Activated T-cell treated with anti-CD3 and anti-CD28 coated beads, Interleukin-2, amount 50 U/mL, for 48 hours (primary cell): ENCODE data around the gene SUN2.
A peak's percentile ranks its signal among the peaks of the same experiment; 100 is the strongest.

Experiments used
- DNase-seq, 2 experiments: peaks; one replicate each; pipeline ENCODE4 v3.0.0-alpha.2; 2020

The SUN2 gene

DNA sequence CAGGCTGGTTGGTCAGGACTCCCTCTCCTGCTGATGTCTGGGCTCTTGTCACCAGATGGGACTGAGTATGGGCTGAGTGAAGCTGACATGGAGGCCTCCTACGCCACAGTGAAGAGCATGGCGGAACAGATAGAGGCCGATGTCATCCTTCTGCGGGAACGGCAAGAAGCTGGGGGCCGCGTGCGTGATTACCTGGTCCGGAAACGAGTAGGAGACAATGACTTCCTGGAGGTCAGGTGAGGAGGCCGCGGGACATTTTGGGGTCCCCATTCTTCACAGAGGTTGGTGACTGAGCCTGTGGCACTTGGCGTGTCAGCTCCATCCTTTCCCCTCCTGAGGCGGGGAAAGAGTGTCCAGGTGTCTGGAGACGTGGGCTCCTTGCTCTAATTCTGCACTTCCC, 39.9 kb downstream of the SUN2 start:
- DNase-seq, result no peak

DNA sequence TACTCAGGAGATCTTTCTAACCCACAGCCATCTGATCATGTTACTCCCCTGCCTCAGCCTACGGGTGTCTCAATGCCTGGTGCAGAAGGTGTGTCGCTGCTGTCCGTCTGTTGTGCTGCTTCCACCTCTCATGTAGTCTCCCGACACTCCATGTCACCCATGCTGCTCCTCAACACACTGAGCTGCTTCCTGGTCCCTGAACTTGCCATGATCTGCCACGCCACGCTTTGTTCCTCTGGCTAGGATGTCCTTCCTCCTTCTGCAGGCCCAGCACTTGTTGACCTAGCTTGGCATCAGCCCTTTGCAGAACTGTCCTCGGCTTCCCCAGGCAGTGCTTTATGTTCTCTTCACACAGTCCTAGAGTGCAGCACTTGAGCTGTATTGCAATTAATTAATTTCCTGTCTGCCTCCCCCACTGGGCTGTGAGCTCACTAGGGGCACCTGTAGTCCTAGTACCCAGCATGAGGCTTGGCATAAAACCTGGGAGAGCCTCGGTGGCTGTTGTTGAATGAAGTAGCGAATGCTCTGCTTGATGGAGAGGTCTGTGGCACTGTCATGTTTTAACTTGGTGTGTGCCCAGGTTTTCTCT, 40.5 kb downstream of the SUN2 start:
- no peak for DNase-seq

DNA sequence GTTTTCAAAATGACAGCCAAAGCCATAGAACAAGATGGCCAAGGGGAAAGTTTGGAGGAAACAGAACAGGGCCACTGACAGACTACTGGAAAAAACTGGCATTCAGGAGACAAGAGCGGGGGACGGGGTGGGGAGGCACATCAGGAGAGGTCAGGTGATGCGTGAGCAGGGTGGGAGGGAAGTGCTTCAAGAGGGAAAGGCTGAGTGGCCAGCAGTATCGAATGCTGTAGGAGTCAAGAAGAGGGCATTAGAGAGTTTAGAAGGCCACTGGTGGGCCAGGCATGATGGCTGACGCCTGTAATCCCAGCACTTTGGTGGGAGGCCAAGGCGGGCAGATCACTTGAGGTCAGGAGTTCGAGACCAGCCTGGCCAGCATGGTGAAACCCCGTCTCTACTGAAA, 41.9 kb downstream of the SUN2 start:
- no peak for DNase-seq

DNA sequence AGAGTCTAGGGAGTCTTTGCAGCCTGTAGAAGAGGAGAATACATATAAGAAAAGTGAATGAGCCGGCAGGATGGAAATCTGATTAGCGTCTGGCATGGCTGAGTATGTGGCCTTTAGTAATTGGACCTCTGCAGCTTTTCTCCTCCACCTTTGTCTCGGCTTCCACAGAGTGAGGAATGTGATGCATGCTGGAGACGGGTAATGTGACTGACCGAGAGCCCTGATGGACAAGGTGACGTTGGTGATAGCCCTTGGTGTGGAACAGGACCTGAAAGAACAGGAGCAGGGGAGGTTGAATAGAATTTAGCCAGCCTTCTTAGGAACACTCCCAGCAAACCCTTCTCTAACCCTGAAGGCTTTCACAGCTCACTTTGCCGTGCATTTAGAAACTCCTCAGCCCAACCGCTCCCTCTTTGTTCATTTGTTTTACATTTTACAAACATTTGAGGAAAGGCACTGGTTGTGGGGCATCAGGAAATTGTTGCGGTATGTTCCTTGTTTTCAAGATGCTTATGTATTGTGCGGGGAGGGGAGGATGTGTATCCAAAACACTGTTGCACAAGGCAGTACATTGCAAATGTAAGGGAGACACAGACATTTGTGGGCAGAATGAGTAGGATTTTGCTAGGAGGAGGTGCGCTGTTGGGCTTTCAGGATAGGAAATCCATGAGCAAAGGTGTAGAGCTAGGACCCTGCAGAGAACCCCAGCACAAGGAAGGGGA, 43.2 kb downstream of the SUN2 start:
- DNase-seq, result no peak

DNA sequence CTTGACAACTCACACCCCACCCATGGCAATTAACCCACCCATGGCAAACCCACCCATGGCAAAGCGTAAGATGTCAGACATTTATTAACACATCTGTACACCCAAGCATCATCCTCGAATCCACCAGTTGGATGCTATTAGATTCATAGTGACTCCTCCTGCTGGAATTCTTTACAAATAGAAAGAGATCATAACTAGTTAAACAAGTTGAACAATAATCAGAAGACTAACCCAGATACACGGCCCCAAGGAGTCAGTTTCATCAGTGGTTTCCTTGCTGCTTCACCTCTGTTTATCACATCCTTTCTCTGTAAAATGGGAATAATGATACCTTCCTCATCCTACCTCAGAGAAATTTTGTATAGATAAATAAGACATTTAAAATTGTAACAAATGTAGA, 44.9 kb downstream of the SUN2 start:
- no peak for DNase-seq

DNA sequence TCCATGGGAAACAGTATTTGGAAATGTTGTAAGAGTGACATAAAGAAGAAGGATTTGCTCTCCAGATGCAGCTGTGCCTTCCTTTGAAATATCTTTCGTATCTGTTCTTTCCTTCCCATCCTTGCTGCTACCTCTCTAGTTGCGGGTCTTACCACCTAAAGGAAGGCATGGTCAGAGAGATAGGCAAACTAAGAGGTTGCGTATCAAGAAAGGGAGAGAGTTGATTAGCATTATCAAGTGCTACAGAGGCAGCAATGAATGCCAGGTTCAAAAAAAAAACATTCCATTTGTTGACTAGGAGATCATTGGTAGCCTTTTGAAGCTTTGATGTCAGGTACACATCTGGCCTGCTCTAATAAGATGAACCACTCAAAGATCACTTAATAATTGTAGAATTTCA, 45.4 kb downstream of the SUN2 start:
- no peak for DNase-seq

DNA sequence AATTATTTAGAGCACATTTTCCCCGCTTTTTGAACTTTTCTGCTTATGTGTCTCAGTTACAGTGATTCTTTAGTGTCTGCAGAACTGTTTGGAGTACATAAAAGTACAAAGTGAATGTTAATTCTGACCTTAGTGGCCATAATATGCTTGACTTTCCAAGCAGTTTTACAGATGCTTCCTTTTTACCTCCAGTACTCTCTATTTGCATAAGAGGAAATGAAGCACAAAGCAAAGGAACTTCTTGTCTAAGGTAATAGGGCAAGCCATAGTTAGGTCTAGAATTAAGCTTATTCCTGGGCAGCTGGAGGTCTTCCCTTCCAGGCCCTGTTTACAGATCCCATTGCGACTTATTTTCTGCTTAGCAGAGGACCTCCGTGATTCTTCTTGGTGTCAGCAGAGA, 46.5 kb downstream of the SUN2 start:
- DNase-seq, result no peak

DNA sequence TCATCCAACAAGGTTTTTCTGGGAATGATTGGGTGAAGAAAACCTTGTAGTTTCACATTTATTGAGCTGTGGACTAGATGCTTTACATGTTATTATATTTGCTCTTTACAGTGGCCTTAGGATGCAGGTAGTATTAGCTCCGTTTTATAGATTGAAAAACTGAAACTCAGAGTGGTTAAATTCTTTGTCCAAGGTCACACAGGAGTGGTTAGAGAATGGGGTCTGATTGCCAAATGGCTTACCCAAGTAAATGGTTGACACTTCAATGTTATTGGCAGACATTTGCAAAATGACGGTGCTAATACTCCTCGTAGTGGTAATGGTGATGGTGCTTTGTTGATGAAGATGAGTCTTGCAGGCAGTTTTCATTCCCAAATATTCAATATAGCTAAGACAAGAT, 47.8 kb downstream of the SUN2 start:
- no peak for DNase-seq

DNA sequence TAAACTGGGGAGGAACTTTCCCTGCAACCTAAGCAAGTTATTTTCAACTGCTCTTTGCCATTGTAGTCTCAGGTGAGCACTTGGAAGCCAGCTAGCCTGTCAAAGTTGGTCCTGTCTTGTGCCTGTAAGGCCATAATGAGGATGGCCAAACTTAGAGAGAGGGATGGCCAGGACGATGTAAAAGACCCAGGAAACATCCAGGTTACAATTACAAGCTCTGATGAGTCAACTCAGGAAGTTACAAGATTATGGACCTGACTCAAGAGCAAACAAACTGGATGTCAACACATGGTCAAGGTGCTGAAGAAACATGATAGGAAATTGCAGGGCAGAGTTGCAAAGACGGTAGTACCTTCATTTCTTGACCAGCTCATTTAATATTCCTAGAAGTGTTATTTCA, 48.5 kb downstream of the SUN2 start:
- DNase-seq, result no peak

DNA sequence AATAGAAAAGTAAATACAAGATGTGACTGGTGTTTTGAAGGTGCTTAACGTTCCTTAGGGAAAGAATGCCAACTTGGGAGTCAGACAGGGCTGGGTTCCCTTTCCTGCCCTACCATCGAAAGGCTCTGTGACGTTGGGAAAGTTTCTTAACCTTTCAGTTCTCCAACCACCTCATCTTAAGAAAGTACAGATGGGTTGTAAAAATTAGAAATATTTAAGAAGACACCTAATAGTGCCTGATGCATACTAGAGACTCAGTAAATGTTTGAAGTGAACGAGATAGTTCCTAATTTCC, 49.0 kb downstream of the SUN2 start:
- DNase-seq, result no peak

DNA sequence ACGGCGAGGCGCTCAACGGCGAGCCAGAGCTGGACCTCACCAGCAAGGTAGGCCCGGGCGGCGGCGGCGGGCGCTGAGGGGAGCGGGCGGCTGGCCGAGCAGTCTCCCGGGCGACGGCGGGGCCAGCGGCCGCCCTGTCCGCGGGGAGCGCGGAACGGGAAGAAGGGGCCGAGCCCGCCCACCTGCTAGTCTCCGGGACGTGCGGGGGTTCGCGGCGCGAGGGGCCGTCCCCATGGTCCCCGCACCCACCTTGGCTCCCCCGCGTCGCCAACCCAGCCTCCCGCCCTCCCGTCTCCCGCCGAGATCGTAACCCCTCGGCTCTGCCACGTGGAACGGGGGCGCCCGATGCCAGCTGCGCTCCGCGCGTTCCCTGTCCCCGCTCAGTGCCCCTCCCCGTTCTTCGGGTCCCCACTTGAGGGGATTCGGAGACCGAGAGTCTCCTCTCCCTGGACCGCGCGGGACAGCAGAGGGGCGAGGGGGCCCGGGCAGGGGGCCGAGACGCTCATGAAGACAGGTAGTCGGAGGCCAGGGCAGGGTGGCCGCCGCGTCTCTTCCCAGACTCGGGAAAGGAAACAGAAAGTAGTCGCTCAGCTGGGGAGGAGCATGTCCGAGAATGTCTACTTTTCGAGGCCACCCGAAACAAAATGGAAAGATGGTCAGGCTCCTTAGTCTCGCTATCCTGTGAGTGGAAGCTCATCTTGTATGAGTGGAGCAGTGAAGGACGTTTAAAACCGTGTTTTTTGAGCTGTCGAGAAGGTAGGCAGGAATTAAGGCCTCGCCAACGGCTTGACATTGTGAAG, 49.5 kb downstream of the SUN2 start:
- peak; percentile 52 to 62 for DNase-seq

DNA sequence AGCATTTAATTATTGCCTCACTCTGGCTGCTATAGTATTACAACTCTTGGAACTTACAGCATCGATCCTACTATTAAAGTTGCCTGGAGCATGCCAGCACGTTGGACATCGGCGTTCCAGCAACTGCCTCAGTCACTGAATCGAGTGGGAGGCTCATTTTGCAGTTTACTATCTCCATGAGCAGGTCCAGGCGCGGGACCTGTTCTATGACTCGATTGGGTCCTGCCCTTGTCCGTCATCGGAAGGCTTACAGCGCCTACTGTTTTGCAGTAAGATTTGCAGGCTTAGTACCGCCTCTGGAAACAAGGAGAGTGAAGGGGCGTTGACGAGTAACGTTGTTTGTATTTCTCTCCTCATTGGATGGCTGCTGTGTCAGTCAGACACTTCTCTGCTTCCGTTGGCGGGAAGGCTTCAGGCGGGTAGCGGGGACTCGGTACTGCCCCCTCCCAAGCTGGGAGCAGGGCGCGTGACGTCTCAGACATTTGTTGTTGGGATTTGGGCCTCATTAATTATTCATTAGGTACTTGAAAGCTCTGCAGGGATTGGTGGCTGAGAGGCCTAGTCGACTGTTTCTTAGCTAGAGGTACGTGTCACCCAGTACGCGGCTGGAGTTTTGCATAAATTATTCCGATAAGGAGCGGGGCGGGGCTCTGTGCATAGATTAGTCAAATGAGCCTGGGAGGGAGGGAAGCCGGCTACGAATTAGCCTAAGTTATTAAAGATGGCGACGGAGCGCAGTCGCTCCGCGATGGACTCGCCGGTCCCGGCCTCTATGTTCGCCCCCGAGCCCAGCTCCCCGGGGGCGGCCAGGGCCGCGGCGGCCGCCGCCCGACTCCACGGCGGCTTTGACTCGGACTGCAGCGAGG, 50.3 kb downstream of the SUN2 start, which contains the start of gene GTPBP1:
TSS of gene GTPBP1 (plus strand) at position 710 of the 866 bp plus-strand sequence. CDS start at position 722, 12 bp downstream.
- DNase-seq, result peak; percentile 94 to 96

DNA sequence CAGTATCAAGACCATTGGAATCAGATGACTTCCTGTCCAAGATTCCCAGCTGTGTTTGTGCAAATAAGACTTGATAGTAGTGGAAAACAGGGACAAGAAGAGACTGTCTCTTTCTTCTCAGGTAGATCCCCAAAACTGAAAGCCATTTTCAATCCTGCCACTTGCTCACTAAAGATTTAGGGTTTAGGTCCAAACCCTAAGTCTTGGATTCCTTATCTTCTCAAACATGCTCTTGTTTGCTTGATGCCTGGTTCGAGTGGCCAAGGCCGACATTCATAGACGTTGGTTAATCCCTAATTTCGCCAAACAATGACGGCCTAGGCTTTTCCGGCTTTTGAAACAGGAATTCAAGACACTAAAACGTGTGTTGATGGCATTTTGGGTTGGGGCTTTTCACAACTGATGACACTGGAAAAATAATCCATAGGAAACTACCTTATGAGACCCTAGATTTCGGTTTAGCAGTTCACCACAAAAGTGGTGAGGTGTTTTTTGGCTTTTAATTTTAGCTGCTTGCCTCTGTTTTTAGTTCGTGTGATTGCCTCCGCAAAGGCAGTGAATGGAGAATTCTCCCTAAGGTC, 51.1 kb downstream of the SUN2 start:
- no peak for DNase-seq

DNA sequence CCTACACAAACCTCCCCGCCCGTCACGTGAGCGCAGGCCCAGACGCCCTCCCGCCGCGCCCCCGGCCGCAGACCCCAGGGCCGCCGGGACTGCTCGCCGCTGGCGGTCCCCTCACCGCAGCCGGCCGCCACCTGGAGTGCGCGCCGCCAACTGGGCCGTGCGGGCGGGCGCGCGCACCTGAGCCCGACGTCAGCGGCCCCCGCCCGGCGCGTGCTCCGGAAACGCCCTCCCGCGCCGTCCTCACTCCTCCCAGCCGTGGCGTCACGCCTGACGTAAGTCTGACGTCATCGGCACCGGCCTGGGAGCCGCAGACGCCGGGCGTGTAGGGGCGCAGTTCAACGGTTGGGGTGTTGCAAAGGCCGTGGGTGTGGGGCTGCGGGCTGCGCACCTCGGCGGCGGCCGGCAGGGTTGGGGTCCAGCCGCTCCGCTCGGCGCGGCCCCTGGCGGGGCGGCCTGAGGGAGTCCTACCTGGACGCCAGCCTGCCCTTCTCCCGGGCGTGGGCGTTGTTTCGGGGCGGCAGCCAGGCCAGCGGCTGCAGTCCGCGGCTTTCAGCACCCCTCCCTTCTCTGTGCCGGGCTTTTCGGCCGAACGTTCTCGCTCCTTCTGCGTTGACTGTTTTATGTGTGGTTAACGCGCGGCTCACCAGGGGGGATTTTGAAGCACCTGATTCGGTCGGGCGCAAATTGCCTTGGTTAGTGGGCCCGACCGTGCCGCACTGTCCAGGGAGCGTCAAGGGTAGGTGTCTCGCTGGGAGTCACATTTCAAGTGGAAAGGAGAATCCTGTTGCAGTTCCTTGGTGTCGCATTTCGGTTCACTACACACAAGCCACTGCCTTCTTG, 54.8 kb downstream of the SUN2 start, which contains the start of gene JOSD1:
TSS of gene JOSD1 (minus strand) at position 155 of the 840 bp plus-strand sequence. CDS start 956 bp downstream, outside the sequence.
- peak; percentile 98 to 99 for DNase-seq

DNA sequence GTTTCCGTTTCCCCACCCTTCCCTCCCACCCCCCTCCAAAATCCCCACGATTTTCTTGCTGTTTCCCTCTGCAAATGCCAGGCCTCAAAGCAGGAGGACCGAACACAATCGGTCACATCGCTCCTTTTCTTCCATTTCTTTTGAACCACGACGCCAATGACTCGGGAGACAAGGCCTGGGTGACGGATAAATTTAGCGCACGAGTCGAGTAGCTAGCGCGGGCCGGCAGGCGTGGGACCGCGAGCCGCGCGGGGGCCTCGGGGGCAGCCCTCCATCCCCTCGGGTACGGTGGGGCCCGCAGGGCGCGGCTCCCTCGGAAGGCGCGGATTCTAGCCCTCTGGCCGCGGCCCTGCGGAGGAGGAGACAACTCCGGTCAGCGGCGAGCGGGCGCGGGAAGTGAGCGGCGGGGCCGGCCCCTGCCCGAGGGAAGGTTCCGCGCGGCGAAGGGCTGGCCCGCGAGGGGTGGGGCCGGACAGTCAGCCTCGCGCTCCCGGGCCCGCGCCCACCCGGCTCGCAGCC, 55.5 kb downstream of the SUN2 start:
- peak in 1 of 2 experiments; percentile 72 for DNase-seq

DNA sequence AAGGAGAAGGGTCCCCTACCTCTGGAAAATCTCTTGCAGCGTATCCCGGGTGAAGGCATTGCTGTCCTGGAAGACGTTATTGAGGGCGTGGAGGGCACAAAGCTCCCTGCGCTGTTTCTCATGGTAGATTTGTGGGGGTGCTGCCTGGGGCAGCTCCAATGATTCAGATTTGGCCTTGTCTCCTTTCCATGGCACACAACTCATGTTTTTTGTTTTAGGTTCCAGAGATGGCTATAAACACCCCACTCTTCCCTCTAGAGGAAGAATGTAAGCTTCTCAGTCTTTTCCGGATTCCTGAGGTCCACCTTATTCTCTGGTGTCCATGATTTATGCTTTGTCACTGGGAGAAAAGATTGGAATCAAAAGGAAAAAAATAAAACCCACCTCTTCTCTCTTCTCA, 56.0 kb downstream of the SUN2 start:
- DNase-seq, result no peak

DNA sequence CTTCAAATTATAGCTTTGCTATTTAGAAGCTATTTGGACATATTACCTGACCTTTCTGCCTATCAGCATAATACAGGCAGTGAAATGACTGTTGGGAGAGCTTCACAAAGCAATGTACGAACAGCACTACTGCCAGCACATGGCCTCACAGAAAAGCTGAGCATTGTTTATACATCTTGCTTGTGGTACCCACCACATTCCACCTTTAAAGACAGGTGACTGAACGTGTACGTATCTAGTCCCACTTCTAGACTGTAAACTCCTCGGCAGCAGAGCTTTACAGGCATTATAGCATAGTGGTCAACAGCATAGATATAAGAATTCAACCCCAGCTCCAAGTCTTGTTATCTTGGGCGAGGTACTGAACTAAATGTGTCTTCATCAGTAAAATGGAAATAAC, 56.7 kb downstream of the SUN2 start:
- DNase-seq, result no peak

DNA sequence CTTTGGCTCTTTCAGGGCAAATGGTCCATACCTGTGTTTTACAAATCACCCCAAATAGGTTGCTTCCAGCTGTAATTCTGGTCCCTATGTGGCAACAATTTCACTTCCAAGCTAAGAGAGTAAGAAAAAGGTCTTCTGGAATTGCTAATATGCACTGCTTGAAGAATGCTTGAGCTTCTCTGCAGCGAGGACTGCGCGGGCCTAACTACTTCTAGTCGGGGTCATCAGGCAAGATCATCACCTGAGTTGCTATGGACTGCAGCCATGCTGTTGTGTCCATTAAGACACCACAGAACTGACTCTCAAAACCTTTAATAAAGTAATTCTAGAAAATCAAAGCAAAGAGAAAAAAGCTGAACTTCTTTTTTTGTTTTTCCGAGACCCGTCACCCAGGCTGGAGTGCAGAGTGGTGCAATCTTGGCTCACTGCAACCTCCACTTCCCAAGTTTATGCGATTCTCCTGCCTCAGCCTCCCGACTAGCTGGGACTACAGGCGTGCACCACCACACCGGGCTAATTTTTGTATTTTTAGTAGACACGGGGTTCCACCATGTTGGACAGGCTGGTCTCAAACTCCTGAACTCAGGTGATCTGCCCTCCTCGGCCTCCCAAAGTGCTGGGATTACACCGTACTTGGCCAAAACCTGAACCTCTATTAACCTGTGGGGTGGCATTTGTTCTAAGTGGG, 57.2 kb downstream of the SUN2 start:
- no peak for DNase-seq

DNA sequence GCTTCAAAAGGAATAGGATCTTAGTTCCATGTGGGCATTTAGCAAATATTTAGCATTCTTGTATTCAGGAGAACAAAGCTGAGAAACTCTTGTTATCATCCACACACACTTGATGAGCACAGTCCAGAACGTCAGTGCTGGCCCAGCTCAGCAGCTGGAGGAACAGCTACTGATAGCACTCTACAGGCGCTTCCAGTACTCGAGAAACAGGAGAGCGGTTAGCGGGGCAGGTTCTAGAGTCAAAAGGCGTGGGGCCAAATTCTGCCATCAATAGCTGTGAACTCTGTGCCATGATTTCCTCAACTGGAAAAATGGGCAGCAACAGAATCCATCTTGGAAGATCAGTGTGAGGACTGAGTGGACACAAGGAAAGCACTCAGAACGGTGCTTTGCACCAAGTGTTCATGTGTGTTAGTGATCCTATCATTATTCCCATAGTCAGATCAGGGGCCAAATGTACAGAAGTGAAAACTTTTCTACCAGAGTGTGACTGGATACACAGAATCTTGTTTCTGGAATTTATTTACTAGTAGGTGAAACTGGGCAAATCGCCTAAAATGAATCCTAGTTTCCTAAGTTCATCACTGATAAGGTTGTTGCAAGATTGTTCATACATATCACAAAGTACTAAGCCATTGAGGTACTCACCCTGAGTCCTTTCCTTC, 58.2 kb downstream of the SUN2 start:
- no peak for DNase-seq
